Measurements from ENCODE around the gene BCAR3. TPM values are rescaled to one million over a fixed set of nuclear protein-coding genes. Genes with fewer than 3 reads are reported as not detected.

BCAR3 gene
- total and polyA plus RNA-seq, 2 of the 4 experiments (the other 2 are of a cell fraction): 41.4 to 46.4 TPM

DNA sequence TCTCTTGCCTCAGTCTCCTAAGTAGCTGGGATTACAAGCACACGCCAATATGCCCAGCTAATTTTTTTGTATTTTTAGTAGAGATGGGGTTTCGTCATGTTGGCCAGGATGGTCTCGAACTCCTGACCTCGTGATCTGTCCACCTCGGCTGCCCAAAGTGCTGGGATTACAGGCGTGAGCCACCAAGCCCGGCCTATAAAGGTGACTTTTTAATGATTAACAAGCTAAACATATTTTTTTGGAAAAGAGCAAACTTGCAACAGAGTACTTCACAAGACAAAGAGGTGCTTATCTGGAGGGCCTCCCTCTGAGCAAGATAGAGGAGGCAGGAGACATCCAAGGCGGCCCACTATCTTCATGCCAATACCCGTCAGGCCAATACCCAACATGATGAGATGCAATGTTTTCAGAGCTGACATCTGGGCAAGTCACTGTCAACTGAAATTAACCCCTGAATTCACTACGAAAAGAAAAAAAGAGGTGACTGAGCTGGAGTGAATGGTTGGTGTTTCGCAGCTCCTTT lies 10.5 kb downstream of the BCAR3 start:
- Histone ChIP-seq H3K23ac (ENCODE audit: low read depth, low read length) (no peak overlapping the region), H3K18ac (ENCODE audit: low read depth, low read length) (no peak overlapping the region), H2BK15ac (ENCODE audit: low read depth, low read length) (no peak overlapping the region), H3K36me3 (ENCODE audit: control insufficient read depth, insufficient read depth, low read length) (peaks cover 33% of the 10 kb centered on the region), H2AFZ (replicated peaks; ENCODE audit: low read length, poor library complexity) (no peak overlapping the region), H2AK5ac (ENCODE audit: low read depth, low read length) (no peak overlapping the region), H4K8ac (ENCODE audit: low read depth in 2 of 2, low read length in 2 of 2) (no peak overlapping the region), H3K4me3 (ENCODE audit: insufficient read depth, low read depth, low read length) (no peak overlapping the region), H3K27me3 (ENCODE audit: control insufficient read depth, insufficient read depth, low read length) (no peaks in the 10 kb centered on the region), H4K5ac (ENCODE audit: low read depth, low read length) (no peak overlapping the region), H3K4me2 (ENCODE audit: low read depth, low read length) (no peak overlapping the region), H3K27ac (ENCODE audit: insufficient read depth, low read length) (no peak overlapping the region), H3K9me1 (ENCODE audit: insufficient read depth, low read length) (peaks cover 49% of the 10 kb centered on the region), H2BK5ac (ENCODE audit: low read depth, low read length, poor library complexity, severe bottlenecking) (no peak overlapping the region), H3K4me1 (ENCODE audit: control insufficient read depth, insufficient read depth, low read length) (peaks cover 50% of the 10 kb centered on the region), H4K20me1 (ENCODE audit: insufficient read depth, low read length) (peaks cover 86% of the 10 kb centered on the region), H3K9ac (ENCODE audit: low read depth, low read length) (no peak overlapping the region), H3K79me1 (ENCODE audit: low read depth in 1 of 2, low read length in 2 of 2) (peaks cover 22 to 88% of the 10 kb centered on the region in 2 experiments), H3K9me3 (ENCODE audit: control insufficient read depth, insufficient read depth, low read length) (no peaks in the 10 kb centered on the region), H3K4ac (ENCODE audit: low read depth, low read length) (no peak overlapping the region), H3K56ac (ENCODE audit: extremely low read depth, insufficient read depth, low read length) (no peak overlapping the region), H2BK120ac (ENCODE audit: low read depth, low read length) (no peak overlapping the region), H3K14ac (replicated peaks; ENCODE audit: low read depth, low read length) (no peak overlapping the region), H2BK20ac (ENCODE audit: low read depth, low read length) (peak overlapping the region; percentile 26; the same call in 1 of the 2 replicates), H4K91ac (ENCODE audit: insufficient read depth, low read depth, low read length) (no peak overlapping the region), H2AK9ac (replicated peaks; ENCODE audit: low read depth, low read length, poor library complexity) (no peak overlapping the region)
- DNase-seq: no peak
- intact Hi-C loops (cut with micrococcal nuclease) (no loop called here), dilution Hi-C loops (cut with HindIII; ENCODE audit: low sequenced_read_pairs, unreplicated experiment) (no loop called here), in situ Hi-C loops (cut with MboI; ENCODE audit: low sequenced_read_pairs) (loop anchor here (5.0 kb wide), 1 partner anchor 34 kb away; no protein-coding TSS in a partner anchor)
- no TSS peak for BruUV-seq (replicated peaks)
- 100% methylated on average over 1 of the region's 11 CpGs; no CpG with 5 or more reads in 1 of the 2 experiments for WGBS, 2 experiments (ENCODE audit: extremely low coverage in 2 of 2, insufficient read length in 1 of 2)
- ATAC-seq (ENCODE audit: low read depth): no peak
- ChIA-PET CTCF (interaction anchor here (0.9 to 2.3 kb wide), 4 partner anchors 10 to 173 kb away, joined by 3 to 6 read pairs (median 3); no protein-coding TSS in a partner anchor), POLR2A (ENCODE audit: unreplicated experiment) (no interaction called here)
- TF ChIP-seq MXI1 (IDR thresholded peaks at IDR 0.05; ENCODE audit: borderline replicate concordance, low read depth, low read length): no peak
- TF ChIP-seq RFX5 (IDR thresholded peaks at IDR 0.05; ENCODE audit: low read depth, low read length): no peak
- no peak for TF ChIP-seq POLR2A (IDR thresholded peaks at IDR 0.05; ENCODE audit: low read depth, low read length)
- no peak for TF ChIP-seq RCOR1 (IDR thresholded peaks at IDR 0.05; ENCODE audit: insufficient replicate concordance, low read length)
- TF ChIP-seq RAD21 (IDR thresholded peaks at IDR 0.05; ENCODE audit: low read length): no peak
- TF ChIP-seq, protein P1, sequence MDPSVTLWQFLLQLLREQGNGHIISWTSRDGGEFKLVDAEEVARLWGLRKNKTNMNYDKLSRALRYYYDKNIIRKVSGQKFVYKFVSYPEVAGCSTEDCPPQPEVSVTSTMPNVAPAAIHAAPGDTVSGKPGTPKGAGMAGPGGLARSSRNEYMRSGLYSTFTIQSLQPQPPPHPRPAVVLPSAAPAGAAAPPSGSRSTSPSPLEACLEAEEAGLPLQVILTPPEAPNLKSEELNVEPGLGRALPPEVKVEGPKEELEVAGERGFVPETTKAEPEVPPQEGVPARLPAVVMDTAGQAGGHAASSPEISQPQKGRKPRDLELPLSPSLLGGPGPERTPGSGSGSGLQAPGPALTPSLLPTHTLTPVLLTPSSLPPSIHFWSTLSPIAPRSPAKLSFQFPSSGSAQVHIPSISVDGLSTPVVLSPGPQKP (IDR thresholded peaks at IDR 0.05; ENCODE audit: borderline replicate concordance, low read depth, low read length): no peak
- TF ChIP-seq CHD1 (IDR thresholded peaks at IDR 0.05; ENCODE audit: low read depth, low read length): no peak
- TF ChIP-seq BHLHE40 (IDR thresholded peaks at IDR 0.05; ENCODE audit: low read depth, low read length): no peak
- no peak for TF ChIP-seq SMC3 (IDR thresholded peaks at IDR 0.05; ENCODE audit: low read depth, low read length)
- TF ChIP-seq CEBPB (IDR thresholded peaks at IDR 0.05; ENCODE audit: low read depth, low read length): no peak
- no peak for TF ChIP-seq FOS (IDR thresholded peaks at IDR 0.05; ENCODE audit: low read depth, low read length)
- TF ChIP-seq MAFK (IDR thresholded peaks at IDR 0.05; ENCODE audit: low read depth, low read length): no peak
- no peak for TF ChIP-seq CTCF (conservative IDR thresholded peaks at IDR 0.05; ENCODE audit: low read depth, low read length)
- no peak for TF ChIP-seq NFE2L2 (IDR thresholded peaks at IDR 0.05; ENCODE audit: low read depth, low read length)
- TF ChIP-seq USF2 (IDR thresholded peaks at IDR 0.05; ENCODE audit: low read depth, low read length): no peak
- no peak for TF ChIP-seq MAZ (IDR thresholded peaks at IDR 0.05; ENCODE audit: borderline replicate concordance, low read depth, low read length)

Data from IMR-90 (cell line).